Measurements from ENCODE around the gene USP43.

The USP43 gene

GRCh38 chr17:9760266-9760665, 114.9 kb downstream of the USP43 start (continued):
- TF ChIP-seq, protein P1, sequence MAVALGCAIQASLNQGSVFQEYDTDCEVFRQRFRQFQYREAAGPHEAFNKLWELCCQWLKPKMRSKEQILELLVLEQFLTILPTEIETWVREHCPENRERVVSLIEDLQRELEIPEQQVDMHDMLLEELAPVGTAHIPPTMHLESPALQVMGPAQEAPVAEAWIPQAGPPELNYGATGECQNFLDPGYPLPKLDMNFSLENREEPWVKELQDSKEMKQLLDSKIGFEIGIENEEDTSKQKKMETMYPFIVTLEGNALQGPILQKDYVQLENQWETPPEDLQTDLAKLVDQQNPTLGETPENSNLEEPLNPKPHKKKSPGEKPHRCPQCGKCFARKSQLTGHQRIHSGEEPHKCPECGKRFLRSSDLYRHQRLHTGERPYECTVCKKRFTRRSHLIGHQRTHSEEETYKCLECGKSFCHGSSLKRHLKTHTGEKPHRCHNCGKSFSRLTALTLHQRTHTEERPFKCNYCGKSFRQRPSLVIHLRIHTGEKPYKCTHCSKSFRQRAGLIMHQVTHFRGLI (tag by site-specific recombination; IDR thresholded peaks at IDR 0.05), result no peak
- TF ChIP-seq MZF1 (tag by site-specific recombination; IDR thresholded peaks at IDR 0.05; ENCODE audit: borderline replicate concordance) (no peak), ZNF501 (tag by site-specific recombination; IDR thresholded peaks at IDR 0.05) (no peak)

DNA sequence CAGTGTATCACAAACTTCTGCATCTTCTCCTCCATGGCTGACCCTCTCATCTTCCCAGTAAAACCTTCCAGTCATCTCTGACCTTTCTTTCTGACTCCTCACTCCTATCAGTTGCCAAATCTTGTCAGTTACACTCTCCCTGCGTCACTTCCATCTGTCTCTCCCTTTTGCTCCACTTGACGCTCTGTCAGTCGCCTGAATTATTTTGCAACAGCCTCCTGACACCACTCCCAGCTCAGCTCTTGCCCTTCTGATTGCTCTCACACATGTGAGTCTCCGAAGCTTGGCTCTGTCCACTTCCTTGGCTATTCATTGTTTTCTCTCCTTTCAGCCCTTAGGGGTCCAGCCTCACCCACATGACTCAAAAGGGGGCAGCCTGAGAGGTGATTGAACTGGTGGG, 118.3 kb downstream of the USP43 start:
- Histone ChIP-seq H3K36me3 (ENCODE audit: control insufficient read depth in 2 of 2, insufficient read depth in 1 of 2, low read length in 2 of 2) (no peaks in the 10 kb centered on the region), H3K9me3 (ENCODE audit: control insufficient read depth, insufficient read depth, low read depth, low read length) (no peaks in the 10 kb centered on the region), H3K4me3 (ENCODE audit: low read depth, low read length) (no peak overlapping the region), H3K4me1 (ENCODE audit: control insufficient read depth, insufficient read depth, low read length) (no peaks in the 10 kb centered on the region), H3K27ac (ENCODE audit: extremely low read depth, low read depth, low read length) (no peak overlapping the region)
- TF ChIP-seq ZNF596 (tag by site-specific recombination; IDR thresholded peaks at IDR 0.05) (no peak), GLIS1 (tag by site-specific recombination; IDR thresholded peaks at IDR 0.05) (no peak)
- ChIA-PET CTCF (no interaction called here), POLR2A (no interaction called here)

GRCh38 chr17:9765322-9765721, 120.0 kb downstream of the USP43 start:
- Histone ChIP-seq H3K4me1 (ENCODE audit: control insufficient read depth, insufficient read depth, low read length) (no peaks in the 10 kb centered on the region), H3K4me3 (ENCODE audit: low read depth, low read length) (no peak overlapping the region), H3K9me3 (ENCODE audit: control insufficient read depth, insufficient read depth, low read depth, low read length) (no peaks in the 10 kb centered on the region), H3K36me3 (ENCODE audit: control insufficient read depth in 2 of 2, insufficient read depth in 1 of 2, low read length in 2 of 2) (no peaks in the 10 kb centered on the region), H3K27ac (ENCODE audit: extremely low read depth, low read depth, low read length) (no peak overlapping the region)
- TF ChIP-seq, protein P2, sequence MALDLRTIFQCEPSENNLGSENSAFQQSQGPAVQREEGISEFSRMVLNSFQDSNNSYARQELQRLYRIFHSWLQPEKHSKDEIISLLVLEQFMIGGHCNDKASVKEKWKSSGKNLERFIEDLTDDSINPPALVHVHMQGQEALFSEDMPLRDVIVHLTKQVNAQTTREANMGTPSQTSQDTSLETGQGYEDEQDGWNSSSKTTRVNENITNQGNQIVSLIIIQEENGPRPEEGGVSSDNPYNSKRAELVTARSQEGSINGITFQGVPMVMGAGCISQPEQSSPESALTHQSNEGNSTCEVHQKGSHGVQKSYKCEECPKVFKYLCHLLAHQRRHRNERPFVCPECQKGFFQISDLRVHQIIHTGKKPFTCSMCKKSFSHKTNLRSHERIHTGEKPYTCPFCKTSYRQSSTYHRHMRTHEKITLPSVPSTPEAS (tag by site-specific recombination; IDR thresholded peaks at IDR 0.05), result no peak
- TF ChIP-seq ZNF248 (tag by site-specific recombination; IDR thresholded peaks at IDR 0.05) (no peak), WT1 (tag by site-specific recombination; IDR thresholded peaks at IDR 0.05) (no peak), ZFP37 (tag by site-specific recombination; IDR thresholded peaks at IDR 0.05) (no peak), ZNF664 (tag by site-specific recombination; IDR thresholded peaks at IDR 0.05) (no peak), ZNF473 (tag by site-specific recombination; IDR thresholded peaks at IDR 0.05) (no peak), GLI4 (tag by site-specific recombination; IDR thresholded peaks at IDR 0.05) (no peak), SCRT1 (tag by site-specific recombination; IDR thresholded peaks at IDR 0.05; ENCODE audit: borderline replicate concordance) (no peak), ZNF350 (tag by site-specific recombination; IDR thresholded peaks at IDR 0.05) (no peak), ZSCAN18 (tag by site-specific recombination; IDR thresholded peaks at IDR 0.05) (no peak), ZBTB49 (tag by site-specific recombination; IDR thresholded peaks at IDR 0.05; ENCODE audit: low read depth) (no peak), ZNF529 (tag by site-specific recombination; IDR thresholded peaks at IDR 0.05; ENCODE audit: insufficient replicate concordance) (no peak), REPIN1 (tag by site-specific recombination; IDR thresholded peaks at IDR 0.05; ENCODE audit: low read depth) (no peak)
- TF ChIP-seq, protein P3, sequence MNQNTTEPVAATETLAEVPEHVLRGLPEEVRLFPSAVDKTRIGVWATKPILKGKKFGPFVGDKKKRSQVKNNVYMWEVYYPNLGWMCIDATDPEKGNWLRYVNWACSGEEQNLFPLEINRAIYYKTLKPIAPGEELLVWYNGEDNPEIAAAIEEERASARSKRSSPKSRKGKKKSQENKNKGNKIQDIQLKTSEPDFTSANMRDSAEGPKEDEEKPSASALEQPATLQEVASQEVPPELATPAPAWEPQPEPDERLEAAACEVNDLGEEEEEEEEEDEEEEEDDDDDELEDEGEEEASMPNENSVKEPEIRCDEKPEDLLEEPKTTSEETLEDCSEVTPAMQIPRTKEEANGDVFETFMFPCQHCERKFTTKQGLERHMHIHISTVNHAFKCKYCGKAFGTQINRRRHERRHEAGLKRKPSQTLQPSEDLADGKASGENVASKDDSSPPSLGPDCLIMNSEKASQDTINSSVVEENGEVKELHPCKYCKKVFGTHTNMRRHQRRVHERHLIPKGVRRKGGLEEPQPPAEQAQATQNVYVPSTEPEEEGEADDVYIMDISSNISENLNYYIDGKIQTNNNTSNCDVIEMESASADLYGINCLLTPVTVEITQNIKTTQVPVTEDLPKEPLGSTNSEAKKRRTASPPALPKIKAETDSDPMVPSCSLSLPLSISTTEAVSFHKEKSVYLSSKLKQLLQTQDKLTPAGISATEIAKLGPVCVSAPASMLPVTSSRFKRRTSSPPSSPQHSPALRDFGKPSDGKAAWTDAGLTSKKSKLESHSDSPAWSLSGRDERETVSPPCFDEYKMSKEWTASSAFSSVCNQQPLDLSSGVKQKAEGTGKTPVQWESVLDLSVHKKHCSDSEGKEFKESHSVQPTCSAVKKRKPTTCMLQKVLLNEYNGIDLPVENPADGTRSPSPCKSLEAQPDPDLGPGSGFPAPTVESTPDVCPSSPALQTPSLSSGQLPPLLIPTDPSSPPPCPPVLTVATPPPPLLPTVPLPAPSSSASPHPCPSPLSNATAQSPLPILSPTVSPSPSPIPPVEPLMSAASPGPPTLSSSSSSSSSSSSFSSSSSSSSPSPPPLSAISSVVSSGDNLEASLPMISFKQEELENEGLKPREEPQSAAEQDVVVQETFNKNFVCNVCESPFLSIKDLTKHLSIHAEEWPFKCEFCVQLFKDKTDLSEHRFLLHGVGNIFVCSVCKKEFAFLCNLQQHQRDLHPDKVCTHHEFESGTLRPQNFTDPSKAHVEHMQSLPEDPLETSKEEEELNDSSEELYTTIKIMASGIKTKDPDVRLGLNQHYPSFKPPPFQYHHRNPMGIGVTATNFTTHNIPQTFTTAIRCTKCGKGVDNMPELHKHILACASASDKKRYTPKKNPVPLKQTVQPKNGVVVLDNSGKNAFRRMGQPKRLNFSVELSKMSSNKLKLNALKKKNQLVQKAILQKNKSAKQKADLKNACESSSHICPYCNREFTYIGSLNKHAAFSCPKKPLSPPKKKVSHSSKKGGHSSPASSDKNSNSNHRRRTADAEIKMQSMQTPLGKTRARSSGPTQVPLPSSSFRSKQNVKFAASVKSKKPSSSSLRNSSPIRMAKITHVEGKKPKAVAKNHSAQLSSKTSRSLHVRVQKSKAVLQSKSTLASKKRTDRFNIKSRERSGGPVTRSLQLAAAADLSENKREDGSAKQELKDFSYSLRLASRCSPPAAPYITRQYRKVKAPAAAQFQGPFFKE (tag by site-specific recombination; IDR thresholded peaks at IDR 0.05; ENCODE audit: borderline replicate concordance), result no peak
- ChIA-PET CTCF (interaction anchor here (0.6 to 1.7 kb wide), 3 partner anchors 21 to 481 kb away, joined by 5 to 11 read pairs (median 7); no protein-coding TSS in a partner anchor), POLR2A (no interaction called here)

All from HEK293 (cell line).